Middle frontal gyrus (tissue), 1 donor: ENCODE results near the gene FTCDNL1.

Source experiments
- DNase-seq: peaks from one replicate; pipeline ENCODE4 v3.0.0-alpha.2; 2015; ENCODE audit warnings: low spot score; ENCODE audit errors: extremely low spot score

Gene FTCDNL1

GRCh38 chr2:199850718-199851500 is at the start of gene FTCDNL1:
Gene FTCDNL1, minus strand, starts transcription at chr2:199851192. Its CDS starts 2,230 bp downstream, at chr2:199848962.
- DNase-seq: no peak

- DNase-seq: no peak
Measured at GRCh38 chr2:199896617-199897016, 45.6 kb upstream of the FTCDNL1 start.

- no peak for DNase-seq
Measured at GRCh38 chr2:199895406-199895805, 44.4 kb upstream of the FTCDNL1 start.

DNA sequence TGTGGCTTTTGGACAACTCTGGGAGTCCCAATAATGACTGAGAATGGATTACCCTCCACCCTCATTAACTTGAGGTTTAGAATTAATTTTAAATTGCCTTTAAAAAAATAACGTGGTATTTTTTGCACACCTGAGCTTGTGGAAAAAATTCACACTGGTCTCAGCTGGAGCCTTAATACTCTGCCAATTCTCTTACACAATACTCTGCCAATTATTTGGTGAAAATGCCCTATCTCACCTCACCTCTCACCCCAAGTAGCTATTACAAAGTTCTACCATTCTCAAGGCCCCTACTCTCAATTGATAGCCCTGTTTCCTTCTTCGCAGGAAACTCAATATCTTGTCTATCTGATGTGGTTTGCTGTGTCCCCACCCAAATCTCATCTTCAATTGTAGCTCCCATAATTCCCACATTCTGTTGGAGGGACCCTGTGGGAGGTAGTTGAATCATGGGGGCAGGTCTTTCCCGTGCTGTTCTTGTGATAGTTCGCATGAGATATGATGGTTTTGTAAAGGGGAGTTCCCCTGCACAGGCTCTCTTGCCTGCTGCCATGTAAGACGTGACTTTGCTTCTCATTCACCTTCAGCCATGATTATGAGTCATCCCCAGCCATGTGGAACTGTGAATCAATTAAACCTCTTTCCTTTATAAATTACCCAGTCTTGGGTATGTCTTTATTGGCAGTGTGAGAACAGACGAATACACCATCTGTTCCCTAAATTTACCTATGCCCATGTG is 32.7 kb upstream of the FTCDNL1 start:
- no peak for DNase-seq

GRCh38 chr2:199882667-199883066 is 31.7 kb upstream of the FTCDNL1 start:
- no peak for DNase-seq

DNA sequence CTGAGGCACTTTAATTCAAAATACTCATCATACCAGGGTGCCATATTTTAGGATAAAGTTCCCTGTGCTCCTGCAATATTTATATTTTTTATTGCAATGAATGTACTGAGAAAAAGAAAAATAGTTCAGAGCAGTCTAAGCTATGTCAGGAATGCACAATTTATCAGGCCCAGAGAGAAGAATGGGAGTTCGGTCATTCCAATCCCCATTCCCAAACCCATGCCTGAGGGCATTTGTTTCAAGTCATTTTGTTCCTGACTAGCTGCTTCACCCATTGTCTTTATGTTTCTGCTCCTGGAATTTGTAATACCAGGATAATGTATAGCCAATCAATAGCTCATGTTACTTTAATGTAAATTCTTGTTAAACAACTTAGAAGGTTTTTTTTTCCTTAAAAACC is 24.4 kb upstream of the FTCDNL1 start:
- DNase-seq: no peak

DNA sequence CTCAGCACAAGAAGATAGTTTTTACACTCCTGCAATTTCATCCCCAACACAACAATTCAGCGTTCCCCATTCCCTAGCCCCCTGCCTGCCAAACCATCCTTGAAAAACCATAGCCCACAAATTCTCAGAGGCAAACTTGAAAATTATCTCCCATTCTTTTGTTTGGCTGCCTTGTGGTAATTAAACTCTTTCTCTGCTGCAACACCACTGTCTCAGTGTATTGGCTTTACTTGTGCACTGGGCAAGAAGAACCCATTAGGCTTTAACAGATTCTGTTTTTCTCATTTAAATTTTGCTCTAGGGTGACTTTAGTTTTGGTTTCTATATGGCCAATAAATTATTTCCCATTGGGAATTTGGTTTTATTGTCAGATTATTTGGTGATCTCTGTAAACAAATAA is 23.2 kb upstream of the FTCDNL1 start:
- no peak for DNase-seq

DNA sequence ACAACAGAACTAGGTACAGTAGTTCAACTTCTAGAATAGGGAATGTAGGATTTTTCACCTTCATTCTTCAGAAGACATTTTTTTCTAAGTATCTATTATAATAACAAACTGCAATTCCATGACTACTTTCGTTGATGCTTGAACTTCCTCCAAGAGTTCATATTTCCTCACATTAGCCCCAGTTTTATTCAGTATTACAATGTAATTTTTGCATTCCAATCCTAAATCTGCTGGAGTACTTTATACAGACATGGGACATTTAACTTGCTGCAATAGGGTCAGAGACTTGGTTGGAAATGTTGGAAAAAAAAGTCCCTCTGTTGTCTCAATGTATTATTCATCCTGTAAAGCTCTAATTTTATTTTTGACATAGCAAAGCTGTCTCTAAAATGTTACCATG is 19.6 kb upstream of the FTCDNL1 start:
- DNase-seq: no peak

DNA sequence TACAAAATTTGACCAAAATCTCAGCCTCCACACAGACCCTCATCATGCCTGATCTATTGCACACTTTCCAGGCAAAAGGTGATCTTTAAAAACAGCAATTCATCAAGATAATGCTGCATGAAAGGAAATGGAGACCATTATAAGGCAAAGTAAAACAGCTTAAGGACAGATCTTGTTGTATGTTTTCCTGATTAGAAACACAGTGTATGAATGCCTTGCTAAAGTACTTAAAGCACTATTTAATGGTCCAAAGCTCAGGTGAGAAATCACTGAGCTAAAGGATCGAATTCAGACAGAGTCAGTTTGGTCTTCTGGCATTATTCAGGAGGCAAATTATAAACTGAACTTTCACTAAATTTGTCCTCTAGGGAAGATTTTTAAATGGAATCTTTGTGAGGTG is 18.7 kb upstream of the FTCDNL1 start:
- no peak for DNase-seq

DNA sequence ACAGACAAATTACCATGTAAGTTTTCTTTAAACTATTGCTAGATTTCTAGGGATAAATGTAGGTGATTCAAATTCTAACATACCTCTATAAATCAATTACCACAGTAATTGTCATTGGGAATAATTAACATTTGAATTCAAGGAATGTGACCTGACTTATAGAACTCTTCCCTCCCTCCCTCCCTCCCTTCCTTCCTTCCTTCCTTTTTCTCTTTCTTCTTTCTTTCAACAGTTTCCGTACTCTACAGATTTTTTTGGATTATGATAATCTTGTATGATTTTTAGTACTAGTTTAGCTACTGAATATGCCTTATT is 18.2 kb upstream of the FTCDNL1 start:
- DNase-seq: no peak

- no peak for DNase-seq
Measured at GRCh38 chr2:199868431-199869226, 17.6 kb upstream of the FTCDNL1 start.

- no peak for DNase-seq
Measured at GRCh38 chr2:199865905-199866304, 14.9 kb upstream of the FTCDNL1 start.

GRCh38 chr2:199862788-199863187 is 11.8 kb upstream of the FTCDNL1 start:
- DNase-seq: no peak

DNA sequence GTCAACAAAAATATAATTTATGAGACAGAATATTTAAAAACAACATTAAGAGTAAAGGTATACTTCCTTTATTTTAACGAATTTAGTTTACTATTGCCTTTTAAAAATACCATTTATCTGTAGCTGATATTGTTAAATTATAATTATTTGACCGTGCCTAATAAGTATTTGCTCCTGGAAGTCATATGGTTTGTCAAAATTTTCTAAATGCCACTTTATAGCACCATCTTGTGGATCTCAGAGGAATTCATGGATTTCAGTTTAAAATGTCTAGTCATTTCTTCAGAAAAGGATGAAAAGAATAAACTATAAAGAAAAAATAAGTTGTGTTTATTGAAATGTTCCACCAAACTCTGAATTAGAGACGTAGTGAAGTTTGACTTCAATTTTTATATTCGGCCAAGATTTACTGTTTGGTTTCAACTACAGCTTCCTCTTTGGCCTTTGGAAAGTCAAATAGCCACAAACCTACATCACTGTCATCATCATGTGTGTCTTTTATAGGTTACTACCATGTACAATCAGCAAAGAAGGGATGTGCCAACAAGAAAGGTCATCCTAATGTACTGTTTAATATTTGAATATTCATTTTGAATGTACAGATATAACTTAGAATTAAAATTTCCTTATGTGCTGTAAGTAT is 10.3 kb upstream of the FTCDNL1 start:
- DNase-seq: no peak

- DNase-seq: no peak
Measured at GRCh38 chr2:199855812-199856211, 4.8 kb upstream of the FTCDNL1 start.

DNA sequence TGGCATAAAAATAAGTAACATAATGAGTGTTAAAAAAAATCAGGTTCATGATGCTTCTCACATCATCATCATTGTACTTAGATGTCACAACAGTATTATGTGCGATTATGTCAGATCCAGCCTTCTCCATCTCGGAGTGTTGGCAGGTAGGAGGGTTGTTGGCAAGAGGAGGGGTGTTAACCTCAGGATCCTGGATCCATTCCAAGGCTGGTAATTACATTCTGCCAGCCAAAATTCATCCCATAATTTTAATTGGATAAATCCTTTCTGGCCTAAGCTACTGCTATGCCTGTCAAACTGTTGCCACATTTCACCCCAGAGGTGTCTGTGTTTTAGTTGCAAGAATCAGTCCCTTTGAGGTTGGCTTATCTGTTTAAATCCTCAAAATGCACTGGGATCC is 891 bp upstream of the FTCDNL1 start:
- DNase-seq: no peak

- no peak for DNase-seq
Measured at GRCh38 chr2:199851501-199851810, 464 bp upstream of the FTCDNL1 start.

- no peak for DNase-seq
Measured at GRCh38 chr2:199850218-199850717, 724 bp downstream of the FTCDNL1 start.

DNA sequence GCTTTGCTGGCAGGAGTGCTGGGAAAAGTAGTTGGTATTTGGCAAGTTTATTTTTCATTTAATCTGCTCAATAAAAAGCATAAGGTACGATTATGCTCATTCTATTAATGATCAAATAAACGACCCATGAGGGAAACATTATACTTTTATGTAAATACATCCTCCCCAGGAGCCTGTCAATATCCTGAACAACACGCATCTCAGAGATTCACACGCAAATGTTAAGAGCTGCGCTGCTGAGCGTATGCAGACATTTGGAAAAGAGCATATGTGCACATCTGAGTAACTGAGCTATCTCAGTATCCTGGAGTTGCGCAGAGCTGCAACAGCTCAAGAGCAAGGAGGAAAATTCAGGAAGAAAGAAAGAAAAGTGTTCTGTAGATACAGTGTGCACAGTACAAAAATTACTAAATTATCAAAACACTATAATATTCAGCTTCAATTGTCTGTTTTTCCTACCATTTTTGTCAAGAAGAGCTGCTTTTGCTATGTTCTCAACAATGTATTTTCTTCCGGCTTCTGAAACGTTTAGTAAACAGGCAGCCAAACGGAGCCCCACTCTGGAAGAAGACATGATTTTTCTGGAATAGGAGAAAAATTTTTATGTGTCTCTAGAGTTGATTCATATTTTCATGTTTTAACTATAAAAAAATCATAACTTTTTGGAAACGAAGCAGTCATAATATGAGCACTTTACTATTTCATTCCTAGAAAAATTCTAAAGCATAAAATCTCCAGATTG is 2.4 kb downstream of the FTCDNL1 start:
- no peak for DNase-seq

GRCh38 chr2:199847181-199847864 is 3.7 kb downstream of the FTCDNL1 start:
- DNase-seq: no peak
